Mesenchymal stem cell (in vitro differentiated cells and primary cell): ENCODE data around the gene TNFAIP2.
A peak's percentile ranks its signal among the peaks of the same experiment; 100 is the strongest.
"Not testable (repeated sequence)": the region's sequence is repeated elsewhere in the genome, so short reads cannot be mapped to it uniquely, and the experiment has no call there.

ENCODE experiments used
- DNase-seq: peaks from one replicate; pipeline ENCODE4 v3.0.0-alpha.2; 2013
- H2AFZ ChIP-seq: one replicate; pipeline ENCODE4 v1.6.1; 2013; ENCODE audit warnings: low read depth, mild to moderate bottlenecking, control low read depth, inconsistent platforms, low read length, moderate library complexity
- H2AK5ac ChIP-seq: 2 replicates; pipeline ENCODE4 v1.6.1; 2013; ENCODE audit warnings: low read length, moderate library complexity, mild to moderate bottlenecking, inconsistent platforms; ENCODE audit not compliant: severe bottlenecking
- H2BK120ac ChIP-seq: one replicate; pipeline ENCODE4 v1.6.1; 2013; ENCODE audit warnings: low read depth, mild to moderate bottlenecking, inconsistent platforms, low read length, moderate library complexity
- H2BK12ac ChIP-seq, 2 experiments: one replicate each; pipeline ENCODE4 v1.6.1; 2013; ENCODE audit warnings: inconsistent platforms in 2 of 2, low read length in 2 of 2, mild to moderate bottlenecking in 2 of 2, moderate library complexity in 2 of 2, control low read depth in 1 of 2
- H2BK15ac ChIP-seq: one replicate; pipeline ENCODE4 v1.6.1; 2013; ENCODE audit warnings: mild to moderate bottlenecking, low read depth, inconsistent platforms; ENCODE audit not compliant: poor library complexity, severe bottlenecking
- H2BK5ac ChIP-seq: 2 replicates; pipeline ENCODE4 v1.6.1; 2013; ENCODE audit warnings: low read depth, mild to moderate bottlenecking, low read length, control low read depth, inconsistent platforms; ENCODE audit not compliant: poor library complexity, severe bottlenecking
- H3K14ac ChIP-seq, 2 experiments: one replicate each; pipeline ENCODE4 v1.6.1; 2013; ENCODE audit warnings: inconsistent platforms in 2 of 2, low read length in 2 of 2, control low read depth in 1 of 2, mild to moderate bottlenecking in 1 of 2, moderate library complexity in 1 of 2
- H3K18ac ChIP-seq, 2 experiments: one replicate each; pipeline ENCODE4 v1.6.1; 2013; ENCODE audit warnings: inconsistent platforms in 2 of 2, low read length in 2 of 2, control low read depth in 1 of 2, low read depth in 1 of 2, mild to moderate bottlenecking in 1 of 2
- H3K23ac ChIP-seq, 2 experiments: one replicate each; pipeline ENCODE4 v1.6.1; 2013; ENCODE audit warnings: inconsistent platforms in 2 of 2, low read length in 2 of 2, mild to moderate bottlenecking in 2 of 2, moderate library complexity in 2 of 2, control low read depth in 1 of 2
- H3K27ac ChIP-seq: 2 replicates; pipeline ENCODE4 v1.5.1; 2013; ENCODE audit warnings: mild to moderate bottlenecking, moderate library complexity, low read length, control low read depth, inconsistent platforms; ENCODE audit not compliant: poor library complexity, severe bottlenecking
- H3K27me3 ChIP-seq, 2 experiments: 2 replicates each; pipeline versions ENCODE4 v1.6.1 to v1.7.0; 2013; ENCODE audit warnings: low read length in 2 of 2, mild to moderate bottlenecking in 2 of 2, moderate library complexity in 2 of 2, control low read depth in 1 of 2, inconsistent platforms in 1 of 2; ENCODE audit not compliant: control insufficient read depth in 1 of 2, insufficient read depth in 1 of 2
- H3K36me3 ChIP-seq, 2 experiments: 2 replicates each; pipeline versions ENCODE4 v1.6.1 to v1.7.0; 2013; ENCODE audit warnings: low read length in 2 of 2, control low read depth in 1 of 2, inconsistent platforms in 1 of 2, low read depth in 1 of 2, mild to moderate bottlenecking in 1 of 2; ENCODE audit not compliant: insufficient read depth in 2 of 2, control insufficient read depth in 1 of 2
- H3K4ac ChIP-seq, 2 experiments: one replicate each; pipeline ENCODE4 v1.6.1; 2013; ENCODE audit warnings: inconsistent platforms in 2 of 2, low read length in 2 of 2, mild to moderate bottlenecking in 2 of 2, moderate library complexity in 2 of 2, control low read depth in 1 of 2, low read depth in 1 of 2
- H3K4me1 ChIP-seq: 2 replicates; pipeline ENCODE4 v1.6.1; 2013; ENCODE audit warnings: low read depth, low read length, control low read depth; ENCODE audit not compliant: control insufficient read depth, insufficient read depth
- H3K4me2 ChIP-seq: 2 replicates; pipeline ENCODE4 v1.6.1; 2013; ENCODE audit warnings: low read length, mild to moderate bottlenecking, inconsistent platforms; ENCODE audit not compliant: poor library complexity, severe bottlenecking
- H3K4me3 ChIP-seq, 2 experiments: 2 replicates each; pipeline versions ENCODE4 v1.5.1 to v1.7.0; 2013; ENCODE audit warnings: low read length in 2 of 2, mild to moderate bottlenecking in 2 of 2, control low read depth in 1 of 2, low read depth in 1 of 2; ENCODE audit not compliant: insufficient read depth in 1 of 2
- H3K79me1 ChIP-seq: replicated peaks from 2 replicates; pipeline ENCODE4 v1.6.1; 2013; ENCODE audit warnings: mild to moderate bottlenecking, control low read depth, low read length, inconsistent platforms; ENCODE audit not compliant: poor library complexity, severe bottlenecking
- H3K9ac ChIP-seq: 2 replicates; pipeline ENCODE4 v1.7.0; 2013; ENCODE audit warnings: mild to moderate bottlenecking, low read length, moderate library complexity
- H3K9me3 ChIP-seq: 2 replicates; pipeline ENCODE4 v1.7.0; 2013; ENCODE audit warnings: mild to moderate bottlenecking, low read length; ENCODE audit not compliant: control insufficient read depth
- H4K8ac ChIP-seq: one replicate; pipeline ENCODE4 v1.6.1; 2013; ENCODE audit warnings: inconsistent platforms, mild to moderate bottlenecking, low read length, moderate library complexity
- H4K91ac ChIP-seq: one replicate; pipeline ENCODE4 v1.6.1; 2013; ENCODE audit warnings: mild to moderate bottlenecking, low read length, inconsistent platforms
- WGBS: methylation state at CpG from one replicate; pipeline ENCODE4 v1.1.7; 2013; ENCODE audit warnings: mixed read lengths; 5-methylcytosine and 5-hydroxymethylcytosine counted together

TNFAIP2 gene

DNA sequence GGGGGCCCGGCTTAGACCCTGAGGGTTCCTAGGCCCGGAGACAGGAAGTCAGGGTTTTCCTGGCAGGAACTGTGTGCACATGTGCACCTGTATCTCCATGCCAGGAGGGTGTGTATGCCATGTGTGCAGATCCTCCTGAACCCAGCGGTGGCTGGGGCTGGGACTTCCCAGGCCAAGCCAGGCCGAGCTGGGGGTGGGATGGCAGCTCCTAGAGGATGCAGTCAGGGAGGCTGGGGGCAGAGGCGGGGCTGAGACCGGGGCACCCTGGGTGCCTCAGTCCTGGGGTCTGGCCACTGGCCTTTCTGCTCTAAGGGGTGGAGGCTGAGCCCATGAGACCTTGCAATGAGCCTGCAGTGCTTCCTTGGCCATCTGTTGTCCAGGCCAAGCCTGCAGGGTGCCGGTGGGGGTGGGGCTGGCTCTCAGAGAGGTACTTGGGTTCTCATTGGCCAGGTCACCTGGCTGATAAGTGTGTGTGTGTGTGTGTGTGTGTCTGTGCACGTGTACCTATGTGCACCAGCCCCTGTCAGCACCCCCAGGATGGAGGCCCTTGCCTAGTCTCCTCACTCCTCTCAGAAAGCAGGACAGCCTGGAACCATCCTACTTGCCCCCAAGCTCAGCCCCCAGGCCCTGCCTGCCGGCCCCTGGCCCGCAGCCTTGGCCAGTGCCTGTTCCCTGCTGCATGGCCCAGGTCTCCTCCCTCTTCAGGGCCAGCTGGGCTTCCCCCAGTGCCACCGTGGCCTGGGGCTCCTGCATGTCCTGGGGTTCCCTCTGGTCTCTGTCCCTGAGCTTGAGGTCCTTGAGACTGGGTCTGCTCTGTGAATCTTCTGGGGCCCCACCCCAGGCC lies 10.6 kb upstream of the TNFAIP2 start:
- WGBS: 85% methylated on average over 10 of the region's 11 CpGs

DNA sequence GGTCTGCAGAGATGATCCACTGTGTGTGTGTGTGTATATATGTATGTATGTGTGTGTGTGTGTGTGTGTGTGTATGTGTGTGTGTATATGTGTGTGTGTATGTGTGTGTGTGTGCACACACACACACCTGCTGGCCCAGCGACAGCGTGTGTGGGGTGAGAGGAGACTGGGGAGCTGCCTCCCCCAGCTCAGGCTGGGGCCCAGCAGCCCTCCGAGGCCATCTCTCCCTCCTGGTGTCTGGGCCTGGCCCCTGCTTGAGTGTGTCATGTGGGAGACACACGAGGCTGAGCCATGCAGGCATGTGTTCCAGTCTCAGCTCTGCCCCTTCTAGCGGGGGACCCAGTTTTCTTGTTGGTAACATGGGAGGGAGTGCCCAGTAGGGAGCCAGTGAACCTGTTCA lies 10.0 kb upstream of the TNFAIP2 start:
- Histone ChIP-seq H3K4me1 (peaks cover 60% of the 10 kb centered on the region), H3K79me1 (no peaks in the 10 kb centered on the region), H2AK5ac (peak overlapping the region; percentile 24), H3K9ac (no peak overlapping the region), H3K4me3 (no peak overlapping the region), H3K27me3 (no peaks in the 10 kb centered on the region), H2AFZ (no peak overlapping the region), H3K23ac (no peak overlapping the region), H2BK15ac (peak overlapping the region; percentile 29), H3K4ac (no peak overlapping the region), H4K8ac (no peak overlapping the region), H3K4me2 (no peak overlapping the region), H3K36me3 (no peaks in the 10 kb centered on the region), H4K91ac (peak overlapping the region; percentile 41), H2BK12ac (peak overlapping the region; percentile 18 to 40), H2BK5ac (no peak overlapping the region), H3K9me3 (no peaks in the 10 kb centered on the region), H2BK120ac (no peak overlapping the region), H3K18ac (peak overlapping the region; percentile 6 to 40), H3K14ac (no peak overlapping the region), H3K27ac (no peak overlapping the region)
- no peak for DNase-seq
- WGBS: 77% methylated on average over 5 of the region's 5 CpGs

More for the DNA sequence above, 10.6 kb upstream of the TNFAIP2 start:
- Histone ChIP-seq H4K8ac (no peak overlapping the region), H3K27me3 (no peaks in the 10 kb centered on the region), H3K4ac (peak overlapping the region; percentile 37 to 51), H2BK5ac (no peak overlapping the region), H3K4me3 (no peak overlapping the region), H3K27ac (no peak overlapping the region), H2BK120ac (peak overlapping the region; percentile 54), H3K4me1 (peaks cover 61% of the 10 kb centered on the region), H3K4me2 (no peak overlapping the region), H4K91ac (peak overlapping the region; percentile 19), H2AFZ (no peak overlapping the region), H3K18ac (peak overlapping the region; percentile 13 to 78), H2BK12ac (peak overlapping the region in 1 of 2 experiments; percentile 74), H3K79me1 (no peaks in the 10 kb centered on the region), H2AK5ac (peak overlapping the region; percentile 87), H3K14ac (peak overlapping the region in 1 of 2 experiments; percentile 26), H2BK15ac (peak overlapping the region; percentile 29), H3K36me3 (no peaks in the 10 kb centered on the region), H3K9me3 (no peaks in the 10 kb centered on the region), H3K23ac (no peak overlapping the region), H3K9ac (no peak overlapping the region)
- no peak for DNase-seq

DNA sequence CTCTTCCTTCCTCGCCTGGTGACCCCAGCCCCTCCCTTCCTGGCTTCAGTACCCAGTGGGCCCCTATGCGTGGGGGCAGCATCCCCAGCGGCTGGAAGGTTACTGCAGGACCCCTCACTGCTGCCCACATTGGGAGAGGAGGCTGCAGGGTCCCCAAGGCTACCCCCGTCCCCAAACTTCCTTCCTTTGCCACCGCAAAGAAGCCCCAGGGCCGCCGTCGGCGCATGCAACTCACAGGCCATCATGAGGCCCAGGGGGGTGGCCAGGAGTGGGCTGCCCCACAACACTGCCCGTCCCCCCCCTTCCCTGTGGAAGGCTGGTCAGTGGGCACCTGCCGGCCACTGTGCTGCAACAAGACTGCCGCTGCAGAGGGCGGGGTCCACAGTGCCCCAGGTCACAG lies 9.5 kb upstream of the TNFAIP2 start:
- WGBS: 96% methylated on average over 13 of the region's 13 CpGs
- no peaks in the 10 kb centered on the region for H3K79me1 ChIP-seq
- no peak overlapping the region for H3K9ac ChIP-seq
- peak overlapping the region; percentile 37 for H4K91ac ChIP-seq
- H2BK15ac ChIP-seq: peak overlapping the region; percentile 5
- H3K4me1 ChIP-seq: peaks cover 57% of the 10 kb centered on the region
- H3K36me3 ChIP-seq: no peaks in the 10 kb centered on the region
- peak overlapping the region; percentile 24 for H2AK5ac ChIP-seq
- H3K4ac ChIP-seq: no peak overlapping the region
- H2AFZ ChIP-seq: no peak overlapping the region
- no peak overlapping the region for H4K8ac ChIP-seq
- no peak overlapping the region for H3K4me3 ChIP-seq
- H3K23ac ChIP-seq: no peak overlapping the region
- H3K27ac ChIP-seq: no peak overlapping the region
- H2BK5ac ChIP-seq: no peak overlapping the region
- H2BK120ac ChIP-seq: no peak overlapping the region
- DNase-seq: no peak
- peak overlapping the region; percentile 18 to 40 for H2BK12ac ChIP-seq
- H3K4me2 ChIP-seq: no peak overlapping the region
- H3K18ac ChIP-seq: peak overlapping the region; percentile 6 to 40
- no peaks in the 10 kb centered on the region for H3K27me3 ChIP-seq
- H3K14ac ChIP-seq: no peak overlapping the region
- H3K9me3 ChIP-seq: no peaks in the 10 kb centered on the region

DNA sequence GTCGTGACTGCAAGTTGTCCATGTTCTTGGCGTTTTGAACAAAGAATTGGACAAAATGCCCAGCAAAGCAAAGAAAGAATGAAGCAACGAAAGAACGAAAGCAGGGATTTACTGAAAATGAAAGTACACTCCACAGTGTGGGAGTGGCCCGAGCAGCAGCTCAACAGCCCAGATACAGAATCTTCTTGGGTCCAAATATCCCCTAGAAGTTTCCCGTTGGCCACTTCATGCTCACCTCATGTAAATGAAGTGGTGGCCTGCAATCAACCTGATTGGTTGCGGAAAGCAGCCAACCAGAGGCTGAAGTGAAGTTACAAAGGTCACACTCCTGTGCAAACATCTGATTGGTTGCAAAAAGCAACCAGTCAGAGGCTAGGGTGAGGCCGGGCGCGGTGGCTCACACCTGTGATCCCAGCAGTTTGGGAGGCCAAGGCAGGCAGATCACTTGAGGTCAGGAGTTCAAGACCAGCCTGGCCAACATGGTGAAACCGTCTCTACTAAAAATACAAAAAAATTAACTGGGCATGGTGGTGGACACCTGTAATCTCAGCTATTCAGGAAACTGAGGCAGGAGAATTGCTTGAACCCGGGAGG lies 8.1 kb upstream of the TNFAIP2 start:
- not testable (repeated sequence) for H2BK120ac ChIP-seq, H3K4me2 ChIP-seq, H3K23ac ChIP-seq, H3K18ac ChIP-seq, H3K79me1 ChIP-seq, H2AK5ac ChIP-seq, H3K27ac ChIP-seq, H2AFZ ChIP-seq, H2BK5ac ChIP-seq, H2BK12ac ChIP-seq, H3K4ac ChIP-seq, H3K9me3 ChIP-seq, H4K8ac ChIP-seq, H3K36me3 ChIP-seq, H2BK15ac ChIP-seq, H3K27me3 ChIP-seq, H4K91ac ChIP-seq, DNase-seq, H3K14ac ChIP-seq
- H3K9ac ChIP-seq: peak overlapping the region; percentile 78
- H3K4me1 ChIP-seq: peaks cover 50% of the 10 kb centered on the region
- peak overlapping the region in 1 of 2 experiments; percentile 71 for H3K4me3 ChIP-seq
- 94% methylated on average over 12 of the region's 12 CpGs for WGBS
